ENCODE results near the gene PPP1R14C.

DNA sequence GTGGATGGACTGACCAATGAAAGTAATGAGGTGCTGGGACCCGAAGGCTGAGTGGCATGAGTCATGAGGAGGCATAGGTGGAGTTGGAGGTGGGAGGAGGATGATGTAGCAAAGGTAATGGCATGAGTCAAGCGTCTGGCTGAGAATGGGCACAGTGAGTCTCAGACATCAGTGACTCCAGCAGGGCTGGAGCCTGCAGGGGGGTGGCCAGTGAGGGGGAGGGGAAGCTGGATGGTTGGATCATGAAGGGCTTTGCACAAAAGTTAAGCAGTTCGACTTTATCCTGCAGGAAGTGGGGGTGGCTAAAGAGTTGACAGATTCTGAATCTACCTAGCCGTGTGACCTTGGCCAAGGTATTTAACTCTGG, 127.0 kb downstream of the PPP1R14C start:
- TF ChIP-seq, protein P1, sequence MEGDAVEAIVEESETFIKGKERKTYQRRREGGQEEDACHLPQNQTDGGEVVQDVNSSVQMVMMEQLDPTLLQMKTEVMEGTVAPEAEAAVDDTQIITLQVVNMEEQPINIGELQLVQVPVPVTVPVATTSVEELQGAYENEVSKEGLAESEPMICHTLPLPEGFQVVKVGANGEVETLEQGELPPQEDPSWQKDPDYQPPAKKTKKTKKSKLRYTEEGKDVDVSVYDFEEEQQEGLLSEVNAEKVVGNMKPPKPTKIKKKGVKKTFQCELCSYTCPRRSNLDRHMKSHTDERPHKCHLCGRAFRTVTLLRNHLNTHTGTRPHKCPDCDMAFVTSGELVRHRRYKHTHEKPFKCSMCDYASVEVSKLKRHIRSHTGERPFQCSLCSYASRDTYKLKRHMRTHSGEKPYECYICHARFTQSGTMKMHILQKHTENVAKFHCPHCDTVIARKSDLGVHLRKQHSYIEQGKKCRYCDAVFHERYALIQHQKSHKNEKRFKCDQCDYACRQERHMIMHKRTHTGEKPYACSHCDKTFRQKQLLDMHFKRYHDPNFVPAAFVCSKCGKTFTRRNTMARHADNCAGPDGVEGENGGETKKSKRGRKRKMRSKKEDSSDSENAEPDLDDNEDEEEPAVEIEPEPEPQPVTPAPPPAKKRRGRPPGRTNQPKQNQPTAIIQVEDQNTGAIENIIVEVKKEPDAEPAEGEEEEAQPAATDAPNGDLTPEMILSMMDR (conservative IDR thresholded peaks at IDR 0.05; ENCODE audit: low read depth in 2 of 2), result no peak
- TF ChIP-seq CREB1 (CRISPR knock-in tag; IDR thresholded peaks at IDR 0.05; ENCODE audit: low read depth) (no peak), REST (IDR thresholded peaks at IDR 0.05; ENCODE audit: unreplicated experiment) (no peak), ETS1 (IDR thresholded peaks at IDR 0.05) (no peak), POLR2AphosphoS5 (IDR thresholded peaks at IDR 0.05; ENCODE audit: low read depth) (no peak), NANOG (IDR thresholded peaks at IDR 0.05; ENCODE audit: borderline replicate concordance) (no peak), EZH2 (IDR thresholded peaks at IDR 0.05; ENCODE audit: low read depth, unreplicated experiment) (no peak), ZNF114 (CRISPR knock-in tag; IDR thresholded peaks at IDR 0.05) (no peak), EZH2phosphoT487 (IDR thresholded peaks at IDR 0.05; ENCODE audit: unreplicated experiment) (no peak), JUNB (IDR thresholded peaks at IDR 0.05; ENCODE audit: unreplicated experiment) (no peak), STAT1 (IDR thresholded peaks at IDR 0.05; ENCODE audit: unreplicated experiment) (no peak)
- TF ChIP-seq, protein P2, sequence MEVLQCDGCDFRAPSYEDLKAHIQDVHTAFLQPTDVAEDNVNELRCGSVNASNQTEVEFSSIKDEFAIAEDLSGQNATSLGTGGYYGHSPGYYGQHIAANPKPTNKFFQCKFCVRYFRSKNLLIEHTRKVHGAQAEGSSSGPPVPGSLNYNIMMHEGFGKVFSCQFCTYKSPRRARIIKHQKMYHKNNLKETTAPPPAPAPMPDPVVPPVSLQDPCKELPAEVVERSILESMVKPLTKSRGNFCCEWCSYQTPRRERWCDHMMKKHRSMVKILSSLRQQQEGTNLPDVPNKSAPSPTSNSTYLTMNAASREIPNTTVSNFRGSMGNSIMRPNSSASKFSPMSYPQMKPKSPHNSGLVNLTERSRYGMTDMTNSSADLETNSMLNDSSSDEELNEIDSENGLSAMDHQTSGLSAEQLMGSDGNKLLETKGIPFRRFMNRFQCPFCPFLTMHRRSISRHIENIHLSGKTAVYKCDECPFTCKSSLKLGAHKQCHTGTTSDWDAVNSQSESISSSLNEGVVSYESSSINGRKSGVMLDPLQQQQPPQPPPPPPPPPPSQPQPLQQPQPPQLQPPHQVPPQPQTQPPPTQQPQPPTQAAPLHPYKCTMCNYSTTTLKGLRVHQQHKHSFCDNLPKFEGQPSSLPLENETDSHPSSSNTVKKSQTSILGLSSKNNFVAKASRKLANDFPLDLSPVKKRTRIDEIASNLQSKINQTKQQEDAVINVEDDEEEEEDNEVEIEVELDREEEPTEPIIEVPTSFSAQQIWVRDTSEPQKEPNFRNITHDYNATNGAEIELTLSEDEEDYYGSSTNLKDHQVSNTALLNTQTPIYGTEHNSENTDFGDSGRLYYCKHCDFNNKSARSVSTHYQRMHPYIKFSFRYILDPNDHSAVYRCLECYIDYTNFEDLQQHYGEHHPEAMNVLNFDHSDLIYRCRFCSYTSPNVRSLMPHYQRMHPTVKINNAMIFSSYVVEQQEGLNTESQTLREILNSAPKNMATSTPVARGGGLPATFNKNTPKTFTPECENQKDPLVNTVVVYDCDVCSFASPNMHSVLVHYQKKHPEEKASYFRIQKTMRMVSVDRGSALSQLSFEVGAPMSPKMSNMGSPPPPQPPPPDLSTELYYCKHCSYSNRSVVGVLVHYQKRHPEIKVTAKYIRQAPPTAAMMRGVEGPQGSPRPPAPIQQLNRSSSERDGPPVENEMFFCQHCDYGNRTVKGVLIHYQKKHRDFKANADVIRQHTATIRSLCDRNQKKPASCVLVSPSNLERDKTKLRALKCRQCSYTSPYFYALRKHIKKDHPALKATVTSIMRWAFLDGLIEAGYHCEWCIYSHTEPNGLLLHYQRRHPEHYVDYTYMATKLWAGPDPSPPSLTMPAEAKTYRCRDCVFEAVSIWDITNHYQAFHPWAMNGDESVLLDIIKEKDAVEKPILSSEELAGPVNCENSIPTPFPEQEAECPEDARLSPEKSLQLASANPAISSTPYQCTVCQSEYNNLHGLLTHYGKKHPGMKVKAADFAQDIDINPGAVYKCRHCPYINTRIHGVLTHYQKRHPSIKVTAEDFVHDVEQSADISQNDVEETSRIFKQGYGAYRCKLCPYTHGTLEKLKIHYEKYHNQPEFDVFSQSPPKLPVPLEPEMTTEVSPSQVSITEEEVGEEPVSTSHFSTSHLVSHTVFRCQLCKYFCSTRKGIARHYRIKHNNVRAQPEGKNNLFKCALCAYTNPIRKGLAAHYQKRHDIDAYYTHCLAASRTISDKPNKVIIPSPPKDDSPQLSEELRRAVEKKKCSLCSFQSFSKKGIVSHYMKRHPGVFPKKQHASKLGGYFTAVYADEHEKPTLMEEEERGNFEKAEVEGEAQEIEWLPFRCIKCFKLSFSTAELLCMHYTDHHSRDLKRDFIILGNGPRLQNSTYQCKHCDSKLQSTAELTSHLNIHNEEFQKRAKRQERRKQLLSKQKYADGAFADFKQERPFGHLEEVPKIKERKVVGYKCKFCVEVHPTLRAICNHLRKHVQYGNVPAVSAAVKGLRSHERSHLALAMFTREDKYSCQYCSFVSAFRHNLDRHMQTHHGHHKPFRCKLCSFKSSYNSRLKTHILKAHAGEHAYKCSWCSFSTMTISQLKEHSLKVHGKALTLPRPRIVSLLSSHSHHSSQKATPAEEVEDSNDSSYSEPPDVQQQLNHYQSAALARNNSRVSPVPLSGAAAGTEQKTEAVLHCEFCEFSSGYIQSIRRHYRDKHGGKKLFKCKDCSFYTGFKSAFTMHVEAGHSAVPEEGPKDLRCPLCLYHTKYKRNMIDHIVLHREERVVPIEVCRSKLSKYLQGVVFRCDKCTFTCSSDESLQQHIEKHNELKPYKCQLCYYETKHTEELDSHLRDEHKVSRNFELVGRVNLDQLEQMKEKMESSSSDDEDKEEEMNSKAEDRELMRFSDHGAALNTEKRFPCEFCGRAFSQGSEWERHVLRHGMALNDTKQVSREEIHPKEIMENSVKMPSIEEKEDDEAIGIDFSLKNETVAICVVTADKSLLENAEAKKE (CRISPR knock-in tag; IDR thresholded peaks at IDR 0.05), result no peak
